GM18873 (cell line): Measurements from ENCODE around the gene BCL2.

Experiments used
- ATAC-seq: cut with Tn5 transposase; IDR thresholded peaks from one replicate; pipeline ENCODE4 v1.9.1; 2021; ENCODE audit warnings: mild to moderate bottlenecking, moderate library complexity, moderate number of reproducible peaks; ENCODE audit not compliant: unreplicated experiment, low FRiP score

Gene BCL2

DNA sequence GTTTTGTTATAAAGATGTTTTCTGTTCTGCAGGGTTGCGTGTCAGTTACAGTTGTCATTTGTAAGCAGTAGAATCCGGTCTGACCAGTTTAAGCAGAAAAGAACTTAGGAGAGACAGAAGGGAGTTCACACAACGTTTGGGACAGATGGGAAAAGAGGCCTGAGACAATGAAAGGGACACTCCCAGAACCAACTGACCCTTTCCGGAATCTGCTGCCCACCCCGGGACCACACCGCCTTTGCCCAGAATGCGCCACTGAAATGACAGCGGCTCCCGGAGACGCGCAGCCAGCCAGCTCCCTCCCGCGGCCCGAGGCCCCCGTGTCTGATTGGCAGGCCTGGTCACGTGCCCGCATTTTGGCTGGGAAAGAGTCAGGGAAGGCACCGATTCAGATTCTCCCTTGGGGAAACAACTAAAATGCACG, 244.6 kb downstream of the BCL2 start:
- ATAC-seq, result no peak

DNA sequence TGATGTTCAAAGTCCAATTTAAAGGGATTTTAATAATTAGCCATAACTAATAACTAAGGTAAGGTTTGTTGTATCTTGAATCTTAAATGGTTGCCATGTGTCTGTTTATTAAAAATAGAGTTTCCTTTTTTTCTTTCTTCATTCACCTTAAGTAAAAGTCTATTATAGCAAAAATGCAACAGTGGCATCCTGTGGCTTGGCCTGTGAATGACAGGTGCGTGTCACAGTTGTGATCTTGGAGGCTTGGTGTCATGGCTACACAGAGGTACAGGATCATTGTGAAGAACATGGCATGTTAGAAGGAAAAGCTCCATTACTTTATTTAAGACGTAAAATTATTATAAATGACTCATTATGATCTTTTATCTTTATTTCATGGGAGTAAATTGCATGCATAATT, 246.1 kb downstream of the BCL2 start:
- ATAC-seq, result no peak
